HG02798 (cell line): Measurements from ENCODE around the gene MAST3.

Source experiments
- ATAC-seq: cut with Tn5 transposase; IDR thresholded peaks from one replicate; pipeline ENCODE4 v1.9.1; 2021; ENCODE audit warnings: mild to moderate bottlenecking; ENCODE audit not compliant: unreplicated experiment, poor library complexity

Gene MAST3

DNA sequence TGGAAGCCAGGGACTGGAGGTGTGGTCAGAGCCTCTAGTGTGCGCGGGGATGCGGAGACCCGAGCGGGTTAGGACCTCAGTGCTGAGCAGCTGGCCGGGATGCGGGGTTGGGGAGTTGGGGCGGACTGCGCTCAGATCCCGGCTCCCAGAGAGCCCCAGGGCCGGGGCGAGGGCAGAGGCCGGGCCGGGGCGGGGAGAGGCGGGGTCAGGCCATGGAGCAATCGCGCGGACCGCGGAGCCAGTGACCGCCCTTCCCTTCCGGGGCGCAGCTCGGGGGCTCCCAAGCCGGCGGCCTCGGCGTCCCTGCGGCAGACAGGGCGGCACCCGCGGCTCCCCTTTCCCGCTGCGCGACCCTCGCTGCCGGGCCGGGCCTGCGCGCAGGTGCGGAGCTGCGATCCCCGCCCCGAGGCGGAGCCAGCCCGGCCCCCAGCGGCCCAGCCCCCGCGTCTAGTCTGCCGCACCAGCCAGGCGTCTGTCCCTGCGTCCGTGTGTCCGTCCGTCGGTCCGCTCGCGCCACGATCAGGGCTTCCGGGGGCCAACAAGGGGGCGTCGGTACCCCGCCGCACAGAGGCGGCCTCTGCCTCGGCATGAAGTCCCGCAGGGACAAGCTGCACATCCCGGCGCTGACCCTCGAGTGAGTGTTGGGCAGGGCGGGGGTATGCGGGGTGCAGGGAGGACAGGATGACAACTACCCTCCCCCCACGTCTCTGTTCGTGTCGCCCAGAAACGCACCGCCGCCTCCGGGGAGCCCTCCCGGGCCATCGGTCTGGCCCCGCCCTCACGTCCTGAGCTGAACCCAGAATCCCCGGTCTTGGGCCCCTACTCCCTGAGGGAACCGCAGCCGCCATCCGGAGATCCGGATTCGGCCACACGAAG lies 12.4 kb downstream of the MAST3 start:
- ATAC-seq: peak; percentile 48

DNA sequence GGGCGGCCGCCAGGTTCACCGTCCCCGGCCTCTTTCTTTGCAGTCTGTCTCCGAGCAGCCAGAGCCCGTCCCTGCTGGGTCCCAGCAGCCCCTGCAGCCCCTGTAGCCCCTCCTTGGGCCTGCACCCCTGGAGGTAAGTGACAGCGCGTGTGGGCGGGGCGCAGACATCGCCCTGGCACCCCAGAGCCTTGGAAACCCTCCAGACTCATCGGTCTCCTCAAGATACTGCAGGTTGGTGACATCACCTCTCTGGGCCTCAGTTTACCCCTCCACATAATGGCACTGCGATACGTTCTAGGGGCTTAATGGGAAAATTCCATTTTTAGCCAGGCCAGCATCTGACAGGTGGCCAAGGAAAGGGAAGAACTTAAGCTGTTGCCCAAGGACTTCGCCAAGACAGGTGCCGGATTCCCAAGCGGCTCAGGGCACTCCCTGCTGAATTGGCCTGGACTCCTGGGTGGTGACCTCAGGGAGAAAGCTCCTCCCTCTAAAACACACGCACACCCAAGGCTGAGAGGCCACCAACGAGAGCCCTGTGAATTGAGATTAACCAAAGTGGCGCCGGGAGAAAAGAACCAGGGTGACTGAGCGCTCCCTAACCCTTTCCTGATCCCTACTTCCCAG lies 13.1 kb downstream of the MAST3 start:
- ATAC-seq: no peak

DNA sequence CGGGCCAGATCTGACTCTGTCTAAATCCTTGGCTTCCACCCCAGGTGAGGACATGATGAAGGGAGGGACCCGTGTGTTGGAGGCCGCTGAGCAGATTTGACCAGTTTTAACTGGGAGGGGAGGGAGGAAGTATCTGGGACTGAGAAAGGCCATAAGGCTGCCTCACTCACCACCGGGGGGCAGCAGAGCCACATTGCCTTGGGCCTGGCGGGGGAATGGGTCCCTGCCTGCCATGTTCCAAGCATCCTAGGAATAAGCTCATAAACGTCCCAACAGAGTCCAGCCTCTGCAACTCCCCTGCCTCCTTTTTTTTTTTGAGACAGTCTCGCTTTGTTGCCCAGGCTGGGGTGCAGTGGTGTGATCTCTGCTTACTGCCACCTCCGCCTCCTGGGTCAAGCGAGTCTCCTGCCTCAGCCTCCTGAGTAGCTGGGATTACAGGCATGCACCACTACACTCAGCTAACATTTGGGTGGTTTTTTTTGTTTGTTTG lies 15.5 kb downstream of the MAST3 start:
- ATAC-seq: no peak

GRCh38 chr19:18113827-18114226 lies 16.2 kb downstream of the MAST3 start:
- ATAC-seq: no peak

DNA sequence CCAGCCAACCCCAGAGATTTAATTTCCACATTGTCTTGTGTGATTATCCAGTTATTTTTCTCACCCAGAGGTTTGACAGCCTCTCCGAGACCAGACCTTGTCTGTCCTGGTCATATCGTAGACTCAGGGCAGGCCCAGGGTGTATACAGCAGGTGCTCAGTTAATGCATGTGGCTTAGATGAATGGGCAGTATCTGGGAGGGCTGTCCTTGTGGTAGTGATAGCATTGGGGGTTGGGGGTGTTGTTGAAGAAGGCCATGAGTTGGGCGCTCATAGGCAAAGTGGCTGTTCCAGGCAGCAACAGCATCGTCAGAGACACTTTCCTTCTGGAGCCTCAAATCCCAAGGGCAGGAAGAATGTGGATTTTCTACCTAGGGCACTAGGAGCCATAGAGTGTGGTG lies 16.9 kb downstream of the MAST3 start:
- no peak for ATAC-seq

GRCh38 chr19:18117364-18117691 lies 19.8 kb downstream of the MAST3 start:
- ATAC-seq: no peak

GRCh38 chr19:18117692-18118378 lies 20.3 kb downstream of the MAST3 start:
- ATAC-seq: peak; percentile 93

DNA sequence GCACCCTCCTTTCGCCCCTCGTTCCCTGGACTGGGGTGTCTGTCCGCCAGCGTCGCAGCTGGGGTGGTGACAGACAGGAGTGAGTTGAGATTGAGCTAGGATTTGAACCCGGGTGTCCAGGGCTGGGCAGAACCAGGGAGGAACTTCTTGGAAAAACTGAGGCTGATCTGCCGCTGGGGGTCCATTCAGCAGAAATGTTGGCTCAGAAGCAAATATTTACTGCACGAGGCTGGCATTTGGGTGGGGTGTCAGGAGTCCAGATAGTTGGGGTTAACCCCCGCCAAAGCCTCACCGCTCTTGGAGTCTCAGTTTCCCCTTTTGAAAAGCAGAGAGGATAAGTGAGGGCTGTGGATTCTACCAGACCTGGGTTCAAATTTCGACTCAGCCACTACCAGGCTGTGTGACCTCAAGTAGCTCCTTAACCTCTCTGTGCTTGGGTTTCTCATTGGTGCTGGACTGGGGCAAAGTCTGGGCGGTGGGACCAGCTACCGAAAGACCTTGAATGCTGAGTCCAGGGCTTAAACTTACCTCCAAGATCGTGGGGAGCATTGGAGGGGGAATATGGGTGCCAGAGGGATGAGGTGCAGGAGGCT lies 20.9 kb downstream of the MAST3 start:
- no peak for ATAC-seq

- ATAC-seq: no peak
Measured at GRCh38 chr19:18119013-18119716, 21.6 kb downstream of the MAST3 start.

DNA sequence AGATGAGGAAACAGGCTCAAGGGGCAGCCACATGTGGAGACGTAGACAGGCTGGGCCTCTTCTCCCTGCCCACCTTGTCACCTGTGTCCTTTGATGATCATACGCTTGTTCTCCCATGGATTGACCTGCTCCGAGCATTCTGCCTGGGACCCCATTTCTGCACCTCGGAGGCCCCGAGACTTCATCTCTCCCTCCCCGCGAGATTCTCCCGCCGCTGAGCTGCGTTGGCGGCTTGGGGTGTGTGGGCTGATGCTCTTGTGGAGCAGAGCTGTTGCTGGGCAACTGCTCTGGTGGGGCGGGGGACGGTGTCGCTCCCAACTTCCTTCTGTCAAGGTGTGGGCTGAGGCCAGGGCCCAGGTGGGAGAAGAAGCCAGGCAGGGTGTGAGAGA lies 22.1 kb downstream of the MAST3 start:
- ATAC-seq: no peak

- ATAC-seq: no peak
Measured at GRCh38 chr19:18120127-18120526, 22.5 kb downstream of the MAST3 start.

DNA sequence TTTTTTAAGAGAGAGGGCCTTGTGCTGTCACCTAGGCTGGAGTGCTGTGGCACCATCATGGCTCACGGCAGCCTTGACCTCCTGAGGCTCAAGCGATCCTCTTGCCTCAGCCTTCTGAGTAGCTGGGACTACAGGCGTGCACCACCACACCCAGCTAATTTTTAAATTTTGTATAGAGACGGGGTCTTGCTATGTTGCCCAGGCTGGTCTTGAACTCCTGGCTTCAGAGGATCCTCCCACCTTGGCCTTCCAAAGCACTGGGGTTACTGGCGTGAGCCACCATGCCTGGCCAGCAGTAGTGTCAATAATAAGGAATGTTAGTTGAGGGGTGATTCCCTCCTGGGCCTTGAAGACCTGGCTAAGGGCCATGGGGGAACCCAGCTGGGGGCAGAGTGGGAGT lies 23.6 kb downstream of the MAST3 start:
- ATAC-seq: no peak

GRCh38 chr19:18122424-18122823 lies 24.8 kb downstream of the MAST3 start:
- ATAC-seq: no peak

GRCh38 chr19:18122860-18123795 lies 25.6 kb downstream of the MAST3 start:
- no peak for ATAC-seq

- no peak for ATAC-seq
Measured at GRCh38 chr19:18123819-18124218, 26.2 kb downstream of the MAST3 start.

DNA sequence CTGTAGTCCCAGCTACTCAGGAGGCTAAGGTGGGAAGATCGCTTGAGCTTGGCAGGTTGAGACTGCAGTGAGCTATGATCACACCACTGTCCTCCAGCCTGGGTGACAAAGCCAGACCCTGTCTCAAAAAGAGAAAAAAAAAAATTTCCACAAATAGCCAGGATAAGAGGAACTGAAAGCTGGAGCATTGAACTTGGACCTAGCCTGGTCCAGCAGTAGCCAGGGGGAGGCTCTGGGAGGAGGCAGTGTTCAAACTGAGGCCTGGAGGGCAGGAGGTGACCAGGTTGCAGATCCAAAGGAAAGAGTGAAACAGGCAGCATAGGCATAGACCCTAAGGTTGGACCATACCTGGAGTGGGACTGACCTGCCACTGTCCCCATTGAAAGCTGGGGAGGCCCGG lies 28.5 kb downstream of the MAST3 start:
- ATAC-seq: no peak

- no peak for ATAC-seq
Measured at GRCh38 chr19:18128044-18128443, 30.5 kb downstream of the MAST3 start.

DNA sequence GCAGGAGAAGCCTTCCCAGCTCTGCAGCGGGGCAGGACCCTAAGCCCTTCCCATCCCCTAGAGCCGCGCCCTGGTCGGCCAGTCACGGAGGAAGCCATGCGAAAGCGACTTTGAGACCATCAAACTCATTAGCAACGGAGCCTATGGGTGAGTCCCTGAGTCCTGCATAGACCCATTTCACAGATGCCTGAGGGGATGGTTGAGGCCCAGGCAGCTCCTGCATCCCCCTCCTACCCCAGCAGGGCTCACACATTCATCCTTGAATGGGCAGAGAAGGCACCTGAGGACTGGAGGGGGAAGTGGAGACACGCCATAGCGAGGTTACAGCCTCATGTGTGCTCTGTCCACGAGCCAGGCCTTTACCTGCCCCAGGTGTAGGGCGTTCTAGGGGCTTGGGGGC lies 31.2 kb downstream of the MAST3 start:
- ATAC-seq: no peak

GRCh38 chr19:18130523-18131242 lies 33.1 kb downstream of the MAST3 start:
- ATAC-seq: no peak
